Progenitor cell of endocrine pancreas (in vitro differentiated cells): ENCODE data around the gene ASTL. TPM values are rescaled to one million over a fixed set of nuclear protein-coding genes. Genes with fewer than 3 reads are reported as not detected.

ENCODE experiments used
- DNase-seq: peaks from one replicate; pipeline ENCODE4 v3.0.0; 2021; ENCODE audit warnings: low spot score; ENCODE audit not compliant: unreplicated experiment
- H3K27ac Mint-ChIP-seq: 2 replicates; pipeline ENCODE4 v1.8.0; 2021; ENCODE audit warnings: mild to moderate bottlenecking, moderate library complexity, mixed read lengths
- H3K27me3 Mint-ChIP-seq: 2 replicates; pipeline ENCODE4 v1.8.0; 2021; ENCODE audit warnings: mixed read lengths
- H3K36me3 Mint-ChIP-seq: 2 replicates; pipeline ENCODE4 v1.8.0; 2022; ENCODE audit warnings: mixed read lengths; ENCODE audit not compliant: insufficient read depth
- H3K4me1 Mint-ChIP-seq: 2 replicates; pipeline ENCODE4 v1.8.0; 2021; ENCODE audit warnings: low read depth, mixed read lengths
- H3K4me3 Mint-ChIP-seq: 2 replicates; pipeline ENCODE4 v1.8.0; 2021; ENCODE audit warnings: low read depth, mild to moderate bottlenecking, moderate library complexity, mixed read lengths
- H3K9me3 Mint-ChIP-seq: 2 replicates; pipeline ENCODE4 v1.8.0; 2021; ENCODE audit warnings: low read depth, mixed read lengths
- total RNA-seq: library from RNA; stranded (reverse); gene quantifications from 2 replicates; pipeline ENCODE4 v1.2.1, GENCODE V29; 2021
- TF ChIP-seq, protein P1 (sequence below): fragments of 200-600 bp; sonication (generic); IDR thresholded peaks from one replicate; pipeline ENCODE4 v1.5.0; 2021; ENCODE audit warnings: antibody characterized with exemption, mild to moderate bottlenecking; ENCODE audit not compliant: unreplicated experiment

Gene ASTL
- total RNA-seq, 1 donor from 2014 or later: 0.29 TPM

DNA sequence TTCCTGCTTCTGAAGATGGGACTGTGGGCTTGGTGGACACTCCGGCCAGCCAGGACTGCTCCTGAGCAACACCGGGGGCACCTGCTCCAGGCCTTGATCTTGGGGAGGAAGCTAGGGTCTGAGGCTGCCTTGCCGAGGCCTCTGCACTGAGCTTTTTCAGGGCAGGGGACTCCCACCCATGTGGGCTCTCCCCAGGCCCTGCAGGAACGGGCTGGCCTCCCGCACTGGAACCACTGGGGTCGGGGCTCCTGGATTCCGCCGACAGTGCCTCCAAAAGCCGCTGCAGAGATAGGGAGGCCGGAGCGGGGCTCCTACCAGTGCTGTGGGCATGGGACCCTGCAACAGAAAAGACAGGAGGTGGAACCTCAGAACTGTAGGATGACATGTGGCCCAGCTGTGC is 14.4 kb downstream of the ASTL start:
- Mint-ChIP-seq H3K9me3 (no peaks in the 10 kb centered on the region), H3K27me3 (peaks cover 44% of the 10 kb centered on the region), H3K4me1 (peaks cover 3% of the 10 kb centered on the region), H3K4me3 (no peak overlapping the region), H3K27ac (no peak overlapping the region), H3K36me3 (no peaks in the 10 kb centered on the region)
- no peak for DNase-seq
- TF ChIP-seq, protein P1, sequence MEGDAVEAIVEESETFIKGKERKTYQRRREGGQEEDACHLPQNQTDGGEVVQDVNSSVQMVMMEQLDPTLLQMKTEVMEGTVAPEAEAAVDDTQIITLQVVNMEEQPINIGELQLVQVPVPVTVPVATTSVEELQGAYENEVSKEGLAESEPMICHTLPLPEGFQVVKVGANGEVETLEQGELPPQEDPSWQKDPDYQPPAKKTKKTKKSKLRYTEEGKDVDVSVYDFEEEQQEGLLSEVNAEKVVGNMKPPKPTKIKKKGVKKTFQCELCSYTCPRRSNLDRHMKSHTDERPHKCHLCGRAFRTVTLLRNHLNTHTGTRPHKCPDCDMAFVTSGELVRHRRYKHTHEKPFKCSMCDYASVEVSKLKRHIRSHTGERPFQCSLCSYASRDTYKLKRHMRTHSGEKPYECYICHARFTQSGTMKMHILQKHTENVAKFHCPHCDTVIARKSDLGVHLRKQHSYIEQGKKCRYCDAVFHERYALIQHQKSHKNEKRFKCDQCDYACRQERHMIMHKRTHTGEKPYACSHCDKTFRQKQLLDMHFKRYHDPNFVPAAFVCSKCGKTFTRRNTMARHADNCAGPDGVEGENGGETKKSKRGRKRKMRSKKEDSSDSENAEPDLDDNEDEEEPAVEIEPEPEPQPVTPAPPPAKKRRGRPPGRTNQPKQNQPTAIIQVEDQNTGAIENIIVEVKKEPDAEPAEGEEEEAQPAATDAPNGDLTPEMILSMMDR: no peak

DNA sequence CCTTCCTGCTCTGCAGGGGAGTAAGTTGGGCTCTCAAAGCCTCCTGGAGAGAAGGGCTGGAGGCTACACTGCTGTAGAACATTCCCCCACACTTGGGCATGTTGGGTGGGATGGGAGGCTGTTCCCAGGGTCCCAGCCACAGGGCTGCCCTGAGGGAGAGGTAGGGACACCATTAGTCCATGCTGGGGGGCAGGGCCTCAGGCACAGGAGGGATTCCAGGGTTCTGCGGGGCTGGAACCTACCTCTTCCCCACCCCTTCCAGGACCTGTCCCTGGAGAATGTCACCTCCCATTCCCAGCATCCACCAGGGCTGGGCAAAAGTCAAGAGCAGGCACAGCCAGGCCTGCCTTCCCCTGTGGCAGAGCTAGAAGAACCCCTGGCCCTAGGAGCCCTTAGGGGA is 15.0 kb downstream of the ASTL start:
- H3K4me3 Mint-ChIP-seq: no peak overlapping the region
- H3K4me1 Mint-ChIP-seq: peaks cover 3% of the 10 kb centered on the region
- no peaks in the 10 kb centered on the region for H3K36me3 Mint-ChIP-seq
- H3K27me3 Mint-ChIP-seq: peaks cover 50% of the 10 kb centered on the region
- H3K9me3 Mint-ChIP-seq: no peaks in the 10 kb centered on the region
- TF ChIP-seq, protein P1: no peak
- no peak overlapping the region for H3K27ac Mint-ChIP-seq
- DNase-seq: no peak

- H3K36me3 Mint-ChIP-seq: no peaks in the 10 kb centered on the region
- H3K27ac Mint-ChIP-seq: no peak overlapping the region
- peaks cover 59% of the 10 kb centered on the region for H3K27me3 Mint-ChIP-seq
- no peak overlapping the region for H3K4me3 Mint-ChIP-seq
- H3K9me3 Mint-ChIP-seq: no peaks in the 10 kb centered on the region
- DNase-seq: no peak
- TF ChIP-seq, protein P1: no peak
- H3K4me1 Mint-ChIP-seq: peaks cover 6% of the 10 kb centered on the region
Observed at GRCh38 chr2:96122391-96122790, 15.9 kb downstream of the ASTL start.

DNA sequence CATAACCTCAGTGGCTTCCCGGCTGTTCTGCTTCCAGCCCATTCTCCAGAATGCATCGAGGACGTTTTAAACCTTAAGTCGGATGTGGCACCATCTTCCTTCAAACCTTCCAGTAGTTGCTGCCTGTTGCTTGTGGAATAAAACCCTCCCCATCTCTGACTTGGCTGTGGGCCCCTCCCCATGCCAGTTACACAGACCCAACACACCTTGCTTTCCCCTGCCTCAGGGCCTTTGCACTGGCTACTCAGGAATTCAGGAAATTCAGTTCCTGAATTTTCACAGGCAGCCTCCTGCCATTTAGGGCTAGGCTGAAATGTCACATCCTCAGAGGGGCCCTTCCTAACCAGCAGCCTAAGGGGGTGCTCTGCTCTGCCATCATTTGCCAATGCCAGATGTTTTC is 16.9 kb downstream of the ASTL start:
- DNase-seq: no peak
- no peak overlapping the region for H3K27ac Mint-ChIP-seq
- no peak overlapping the region for H3K4me3 Mint-ChIP-seq
- peaks cover 2% of the 10 kb centered on the region for H3K4me1 Mint-ChIP-seq
- TF ChIP-seq, protein P1: no peak
- no peaks in the 10 kb centered on the region for H3K36me3 Mint-ChIP-seq
- no peaks in the 10 kb centered on the region for H3K9me3 Mint-ChIP-seq
- H3K27me3 Mint-ChIP-seq: peaks cover 62% of the 10 kb centered on the region

DNA sequence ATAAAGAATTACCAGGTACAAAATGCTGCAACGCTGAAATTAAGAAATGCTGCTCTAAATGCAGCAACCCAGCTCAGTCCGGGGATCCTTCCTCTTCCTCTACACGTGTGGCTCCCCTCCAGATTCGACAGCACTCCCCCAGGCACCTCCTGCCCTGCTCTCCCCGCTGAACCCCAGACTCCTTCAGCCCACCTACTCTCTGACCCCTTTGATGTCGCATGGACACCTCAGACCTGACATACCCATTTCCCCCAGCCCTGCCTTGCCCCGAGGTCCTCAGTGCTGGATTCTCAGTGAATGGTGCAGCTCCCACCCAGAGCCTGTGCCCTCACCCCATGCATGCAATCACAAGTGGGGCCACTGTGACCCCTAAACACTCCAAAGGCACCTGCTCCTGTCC is 17.3 kb downstream of the ASTL start:
- H3K27me3 Mint-ChIP-seq: peaks cover 59% of the 10 kb centered on the region
- H3K27ac Mint-ChIP-seq: no peak overlapping the region
- no peak overlapping the region for H3K4me3 Mint-ChIP-seq
- TF ChIP-seq, protein P1: no peak
- H3K4me1 Mint-ChIP-seq: peaks cover 2% of the 10 kb centered on the region
- H3K36me3 Mint-ChIP-seq: no peaks in the 10 kb centered on the region
- H3K9me3 Mint-ChIP-seq: no peaks in the 10 kb centered on the region
- no peak for DNase-seq
